Fibroblast of lung (primary cell): ENCODE results near the gene LMF1. TPM values are rescaled to one million over a fixed set of nuclear protein-coding genes. Genes with fewer than 3 reads are reported as not detected.

Experiments
- DNase-seq, 2 donors: peaks; one replicate each; pipeline versions ENCODE4 v3.0.0 to v3.0.0-alpha.2; 2010; ENCODE audit warnings: low read depth in 2 of 2
- H2AFZ ChIP-seq: 2 replicates; pipeline ENCODE4 v1.5.1; 2012; ENCODE audit warnings: low read length, control low read depth, inconsistent platforms
- H3K27ac ChIP-seq: 2 replicates; pipeline ENCODE4 v1.5.1; 2011; ENCODE audit warnings: low read length, control low read depth; ENCODE audit not compliant: insufficient read depth
- H3K27me3 ChIP-seq: 2 replicates; pipeline ENCODE4 v1.5.1; 2011; ENCODE audit warnings: mild to moderate bottlenecking, low read length; ENCODE audit not compliant: control insufficient read depth, insufficient read depth
- H3K36me3 ChIP-seq: 2 replicates; pipeline ENCODE4 v1.5.1; 2011; ENCODE audit warnings: low read length; ENCODE audit not compliant: control insufficient read depth, insufficient read depth
- H3K4me1 ChIP-seq: 2 replicates; pipeline ENCODE4 v1.5.1; 2011; ENCODE audit warnings: low read length; ENCODE audit not compliant: control insufficient read depth, insufficient read depth; ENCODE audit errors: extremely low read depth
- H3K4me2 ChIP-seq: 2 replicates; pipeline ENCODE4 v1.5.1; 2011; ENCODE audit warnings: low read length, control low read depth; ENCODE audit not compliant: insufficient read depth; ENCODE audit errors: extremely low read depth
- H3K4me3 ChIP-seq, 4 experiments: fragments of 200-600 bp in 1 of 4; sonication (generic) in 1 of 4; replicated peaks in 1 of 4; 2 replicates each; pipeline ENCODE4 v1.5.1; 2011 to 2016; ENCODE audit warnings: low read length in 4 of 4, low read depth in 3 of 4, mild to moderate bottlenecking in 3 of 4, control low read depth in 2 of 4, inconsistent platforms in 1 of 4, mixed read lengths in 1 of 4; ENCODE audit not compliant: insufficient read depth in 1 of 4; ENCODE audit errors: control extremely low read depth in 1 of 4
- H3K79me2 ChIP-seq: 2 replicates; pipeline ENCODE4 v1.5.1; 2012; ENCODE audit warnings: mild to moderate bottlenecking, low read length, inconsistent platforms; ENCODE audit not compliant: control insufficient read depth, insufficient read depth
- H3K9ac ChIP-seq: 2 replicates; pipeline ENCODE4 v1.5.1; 2011; ENCODE audit warnings: mild to moderate bottlenecking, low read length, control low read depth; ENCODE audit not compliant: insufficient read depth
- H3K9me3 ChIP-seq: 2 replicates; pipeline ENCODE4 v1.5.1; 2012; ENCODE audit warnings: low read depth, low read length; ENCODE audit not compliant: control insufficient read depth, insufficient read depth
- H4K20me1 ChIP-seq: 2 replicates; pipeline ENCODE4 v1.5.1; 2011; ENCODE audit warnings: low read length; ENCODE audit not compliant: control insufficient read depth, insufficient read depth; ENCODE audit errors: extremely low read depth
- CTCF ChIP-seq, 2 donors: IDR thresholded peaks in 1 of 2; conservative IDR thresholded peaks in 1 of 2; 1 replicate in 1 of 2; 2 replicates in 1 of 2; pipeline ENCODE4 v1.5.1; 2011 to 2012; ENCODE audit warnings: low read length in 2 of 2, control low read depth in 1 of 2, inconsistent platforms in 1 of 2, low read depth in 1 of 2, mild to moderate bottlenecking in 1 of 2
- EZH2 ChIP-seq: IDR thresholded peaks from 2 replicates; pipeline ENCODE4 v1.5.1; 2012; ENCODE audit warnings: low read length, control low read depth, mild to moderate bottlenecking; ENCODE audit errors: missing control alignments
- polyA plus RNA-seq, 2 donors: library from polyadenylated mRNA; depleted of rRNA in 1 of 2; stranded (reverse) in 1 of 2; unstranded in 1 of 2; fragments of >200 nt; gene quantifications; 2 replicates each; pipeline ENCODE4 v1.2.1, GENCODE V29; 2011 to 2012; ENCODE audit warnings: missing spikeins in 1 of 2
- total RNA-seq: library from RNA; depleted of rRNA; stranded (reverse); fragments of >200 nt; gene quantifications from 2 replicates; pipeline ENCODE4 v1.2.1, GENCODE V29; 2014

The LMF1 gene
- total and polyA plus RNA-seq, 2 donors (not counting 1 experiment from before 2014, with no cell fraction given), result 12.3 to 12.6 TPM

- no peak overlapping the region for H3K4me2 ChIP-seq
- H3K27ac ChIP-seq, result peak overlapping the region; percentile 50
- H4K20me1 ChIP-seq, result no peaks in the 10 kb centered on the region
- peak overlapping the region; percentile 30 for H3K9ac ChIP-seq
- TF ChIP-seq CTCF (conservative IDR thresholded peaks at IDR 0.05 in 1 of 2, IDR thresholded peaks at IDR 0.05 in 1 of 2; ENCODE audit: low read depth in 1 of 2, low read length in 2 of 2) (no peak), EZH2 (no peak)
- H2AFZ ChIP-seq, result peak overlapping the region; percentile 11
- H3K36me3 ChIP-seq, result no peaks in the 10 kb centered on the region
- no peaks in the 10 kb centered on the region for H3K9me3 ChIP-seq
- peaks cover 7% of the 10 kb centered on the region for H3K4me1 ChIP-seq
- DNase-seq, result peak in 1 of 2 donors; percentile 33
- H3K4me3 ChIP-seq, result no peak overlapping the region
- no peaks in the 10 kb centered on the region for H3K27me3 ChIP-seq
- H3K79me2 ChIP-seq, result no peaks in the 10 kb centered on the region
These were observed 50.6 kb downstream of the LMF1 start for GRCh38 chr16:920051-920681.

GRCh38 chr16:919658-920050 is 51.1 kb downstream of the LMF1 start:
- Histone ChIP-seq H2AFZ (peak overlapping the region; percentile 11), H3K4me2 (no peak overlapping the region), H4K20me1 (no peaks in the 10 kb centered on the region), H3K27ac (peak overlapping the region; percentile 50), H3K36me3 (no peaks in the 10 kb centered on the region), H3K79me2 (no peaks in the 10 kb centered on the region), H3K4me3 (no peak overlapping the region), H3K27me3 (no peaks in the 10 kb centered on the region), H3K9me3 (no peaks in the 10 kb centered on the region), H3K9ac (no peak overlapping the region), H3K4me1 (peaks cover 7% of the 10 kb centered on the region)
- DNase-seq, result no peak
- TF ChIP-seq CTCF (conservative IDR thresholded peaks at IDR 0.05 in 1 of 2, IDR thresholded peaks at IDR 0.05 in 1 of 2; ENCODE audit: low read depth in 1 of 2, low read length in 2 of 2) (no peak), EZH2 (no peak)

- Histone ChIP-seq H3K79me2 (no peaks in the 10 kb centered on the region), H3K4me2 (no peak overlapping the region), H3K27me3 (no peaks in the 10 kb centered on the region), H3K36me3 (no peaks in the 10 kb centered on the region), H3K9ac (no peak overlapping the region), H4K20me1 (no peaks in the 10 kb centered on the region), H3K9me3 (no peaks in the 10 kb centered on the region), H2AFZ (no peak overlapping the region), H3K27ac (no peak overlapping the region), H3K4me3 (no peak overlapping the region), H3K4me1 (peaks cover 7% of the 10 kb centered on the region)
- no peak for TF ChIP-seq CTCF (conservative IDR thresholded peaks at IDR 0.05 in 1 of 2, IDR thresholded peaks at IDR 0.05 in 1 of 2; ENCODE audit: low read depth in 1 of 2, low read length in 2 of 2)
- TF ChIP-seq EZH2, result no peak
- no peak for DNase-seq
These were observed 51.8 kb downstream of the LMF1 start for GRCh38 chr16:918741-919657.
